Measurements from ENCODE around the gene EP300. TPM values are rescaled to one million over a fixed set of nuclear protein-coding genes. Genes with fewer than 3 reads are reported as not detected.

Gene EP300
- total and polyA plus RNA-seq, 2 experiments from 2014 or later = 28.5 to 60.1 TPM

- TF ChIP-seq CTCF (IDR thresholded peaks at IDR 0.05; ENCODE audit: low read depth, low read length) = no peak
- H3K36me3 ChIP-seq = peaks cover 4% of the 10 kb centered on the region
- H3K27ac ChIP-seq = no peak overlapping the region
- no peaks in the 10 kb centered on the region for H3K9me3 ChIP-seq (ENCODE audit: low read depth)
- no peak for DNase-seq (ENCODE audit: low read depth in 1 of 2, low spot score in 1 of 2)
- no peak overlapping the region for H3K4me3 ChIP-seq
- H3K27me3 ChIP-seq = peaks cover 5% of the 10 kb centered on the region
- H3K4me1 ChIP-seq (ENCODE audit: low read depth) = peaks cover 5% of the 10 kb centered on the region
Observed at GRCh38 chr22:41206719-41207118, 114.3 kb downstream of the EP300 start.

- H3K4me1 ChIP-seq (ENCODE audit: low read depth) = no peaks in the 10 kb centered on the region
- no peak overlapping the region for H3K4me3 ChIP-seq
- no peaks in the 10 kb centered on the region for H3K9me3 ChIP-seq (ENCODE audit: low read depth)
- no peak overlapping the region for H3K27ac ChIP-seq
- no peak for TF ChIP-seq CTCF (IDR thresholded peaks at IDR 0.05; ENCODE audit: low read depth, low read length)
- no peak for DNase-seq (ENCODE audit: low read depth in 1 of 2, low spot score in 1 of 2)
- H3K27me3 ChIP-seq = no peaks in the 10 kb centered on the region
- H3K36me3 ChIP-seq = peaks cover 19% of the 10 kb centered on the region
Observed at GRCh38 chr22:41215409-41215808, 123.0 kb downstream of the EP300 start.

DNA sequence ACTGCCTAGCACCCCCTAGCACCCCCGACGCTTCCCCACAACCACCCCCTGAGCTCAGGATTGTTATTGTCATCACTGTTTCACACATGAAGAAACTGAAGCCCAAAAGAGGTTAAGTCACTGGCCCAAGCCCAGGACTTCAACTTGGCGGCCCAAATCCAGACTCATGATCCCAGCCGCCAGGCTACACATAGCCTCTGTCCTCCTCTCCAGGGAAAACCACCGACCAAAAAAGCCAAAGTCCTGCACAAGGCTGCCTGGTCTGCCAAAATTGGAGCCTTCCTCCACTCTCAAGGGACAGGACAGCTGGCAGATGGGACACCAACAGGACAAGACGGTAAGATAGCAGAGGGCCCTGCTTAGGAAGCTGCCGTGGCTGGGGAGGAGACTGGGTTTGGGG is 123.5 kb downstream of the EP300 start:
- DNase-seq (ENCODE audit: low read depth in 1 of 2, low spot score in 1 of 2) = no peak
- TF ChIP-seq CTCF (IDR thresholded peaks at IDR 0.05; ENCODE audit: low read depth, low read length) = no peak
- Histone ChIP-seq H3K4me3 (no peak overlapping the region), H3K4me1 (ENCODE audit: low read depth) (no peaks in the 10 kb centered on the region), H3K9me3 (ENCODE audit: low read depth) (no peaks in the 10 kb centered on the region), H3K27ac (no peak overlapping the region), H3K27me3 (no peaks in the 10 kb centered on the region), H3K36me3 (peaks cover 20% of the 10 kb centered on the region)

- H3K36me3 ChIP-seq = peaks cover 23% of the 10 kb centered on the region
- no peaks in the 10 kb centered on the region for H3K9me3 ChIP-seq (ENCODE audit: low read depth)
- H3K4me3 ChIP-seq = no peak overlapping the region
- no peak for TF ChIP-seq CTCF (IDR thresholded peaks at IDR 0.05; ENCODE audit: low read depth, low read length)
- peak in 1 of 2 donors; percentile 40 for DNase-seq (ENCODE audit: low read depth in 1 of 2, low spot score in 1 of 2)
- H3K27me3 ChIP-seq = no peaks in the 10 kb centered on the region
- H3K4me1 ChIP-seq (ENCODE audit: low read depth) = no peaks in the 10 kb centered on the region
- H3K27ac ChIP-seq = no peak overlapping the region
Observed at GRCh38 chr22:41216984-41217383, 124.6 kb downstream of the EP300 start.

GRCh38 chr22:41217553-41218157 is 125.3 kb downstream of the EP300 start:
- peak in 1 of 2 donors; percentile 94 for DNase-seq (ENCODE audit: low read depth in 1 of 2, low spot score in 1 of 2)
- no peak overlapping the region for H3K27ac ChIP-seq
- H3K36me3 ChIP-seq = peaks cover 28% of the 10 kb centered on the region

More at GRCh38 chr22:41217553-41218157, 125.3 kb downstream of the EP300 start:
- no peaks in the 10 kb centered on the region for H3K9me3 ChIP-seq (ENCODE audit: low read depth)
- no peaks in the 10 kb centered on the region for H3K27me3 ChIP-seq
- TF ChIP-seq CTCF (IDR thresholded peaks at IDR 0.05; ENCODE audit: low read depth, low read length) = no peak
- H3K4me1 ChIP-seq (ENCODE audit: low read depth) = no peaks in the 10 kb centered on the region
- H3K4me3 ChIP-seq = no peak overlapping the region
